ENCODE results near the gene DDX56.

DNA sequence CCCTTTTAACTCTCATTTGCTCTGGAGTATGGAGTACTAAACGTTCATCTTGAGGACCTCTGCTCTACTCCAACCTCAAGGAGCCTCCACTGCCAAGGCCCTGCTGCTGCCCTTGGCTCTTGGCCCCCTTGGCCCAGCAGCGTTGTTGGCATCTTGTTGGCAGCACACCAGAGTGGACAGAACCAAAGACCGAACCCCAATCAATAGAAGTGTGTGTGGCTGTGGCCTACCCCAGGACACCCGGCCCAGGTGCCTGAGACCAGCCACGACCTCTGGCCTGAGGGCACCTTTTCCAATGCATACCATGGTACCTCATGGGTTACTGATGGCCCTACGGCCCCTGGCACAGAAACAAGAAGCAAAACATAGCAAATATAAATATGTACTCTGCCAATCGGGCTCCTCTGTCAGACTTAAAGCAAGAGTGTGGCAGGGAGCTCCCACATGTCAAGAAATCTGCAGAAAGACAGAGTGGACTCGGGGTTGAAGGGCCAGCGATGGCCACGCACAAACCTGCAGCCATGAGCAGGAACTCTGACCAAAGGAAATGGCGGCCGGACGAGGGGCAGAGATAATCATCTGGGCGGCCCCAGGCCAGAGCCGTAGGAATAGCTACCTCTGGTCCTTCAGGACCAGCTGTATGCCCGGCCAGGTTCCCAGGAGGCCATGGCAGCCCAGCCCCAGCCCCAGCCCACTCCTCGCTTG is 35.5 kb downstream of the DDX56 start:
- TF ChIP-seq, protein P1, sequence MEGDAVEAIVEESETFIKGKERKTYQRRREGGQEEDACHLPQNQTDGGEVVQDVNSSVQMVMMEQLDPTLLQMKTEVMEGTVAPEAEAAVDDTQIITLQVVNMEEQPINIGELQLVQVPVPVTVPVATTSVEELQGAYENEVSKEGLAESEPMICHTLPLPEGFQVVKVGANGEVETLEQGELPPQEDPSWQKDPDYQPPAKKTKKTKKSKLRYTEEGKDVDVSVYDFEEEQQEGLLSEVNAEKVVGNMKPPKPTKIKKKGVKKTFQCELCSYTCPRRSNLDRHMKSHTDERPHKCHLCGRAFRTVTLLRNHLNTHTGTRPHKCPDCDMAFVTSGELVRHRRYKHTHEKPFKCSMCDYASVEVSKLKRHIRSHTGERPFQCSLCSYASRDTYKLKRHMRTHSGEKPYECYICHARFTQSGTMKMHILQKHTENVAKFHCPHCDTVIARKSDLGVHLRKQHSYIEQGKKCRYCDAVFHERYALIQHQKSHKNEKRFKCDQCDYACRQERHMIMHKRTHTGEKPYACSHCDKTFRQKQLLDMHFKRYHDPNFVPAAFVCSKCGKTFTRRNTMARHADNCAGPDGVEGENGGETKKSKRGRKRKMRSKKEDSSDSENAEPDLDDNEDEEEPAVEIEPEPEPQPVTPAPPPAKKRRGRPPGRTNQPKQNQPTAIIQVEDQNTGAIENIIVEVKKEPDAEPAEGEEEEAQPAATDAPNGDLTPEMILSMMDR (IDR thresholded peaks at IDR 0.05) = no peak
- TF ChIP-seq EP300 (IDR thresholded peaks at IDR 0.05) (no peak), POLR2A (IDR thresholded peaks at IDR 0.05) (no peak), POLR2AphosphoS5 (IDR thresholded peaks at IDR 0.05) (no peak)
